Ishikawa (cell line): Measurements from ENCODE around the gene PLCB1.

ENCODE experiments used
- CEBPB ChIP-seq: IDR thresholded peaks from 2 replicates; pipeline ENCODE4 v1.6.1; 2012
- CREB1 ChIP-seq: IDR thresholded peaks from 2 replicates; pipeline ENCODE4 v1.6.1; 2012; ENCODE audit warnings: low read depth
- EGR1 ChIP-seq: IDR thresholded peaks from 2 replicates; pipeline ENCODE4 v1.6.1; 2012
- EP300 ChIP-seq: IDR thresholded peaks from 2 replicates; pipeline ENCODE4 v1.6.1; 2012; ENCODE audit warnings: borderline replicate concordance
- FOXM1 ChIP-seq: IDR thresholded peaks from 2 replicates; pipeline ENCODE4 v1.6.1; 2012; ENCODE audit warnings: low read depth, borderline replicate concordance
- MAX ChIP-seq: IDR thresholded peaks from 2 replicates; pipeline ENCODE4 v1.6.1; 2012
- NFIC ChIP-seq: IDR thresholded peaks from 2 replicates; pipeline ENCODE4 v1.6.1; 2012
- RAD21 ChIP-seq: IDR thresholded peaks from 2 replicates; pipeline ENCODE4 v1.6.1; 2012; ENCODE audit warnings: low read depth
- REST ChIP-seq: IDR thresholded peaks from 2 replicates; pipeline ENCODE4 v1.6.1; 2012; ENCODE audit warnings: low read depth, mild to moderate bottlenecking
- TAF1 ChIP-seq: IDR thresholded peaks from 2 replicates; pipeline ENCODE4 v1.6.1; 2012; ENCODE audit warnings: low read depth, mild to moderate bottlenecking
- YY1 ChIP-seq: IDR thresholded peaks from 2 replicates; pipeline ENCODE4 v1.6.1; 2012; ENCODE audit warnings: low read depth
- TF ChIP-seq, protein P1 (sequence below): IDR thresholded peaks from 2 replicates; pipeline ENCODE4 v1.6.1; 2012

GRCh38 chr20:8492173-8492572, 360.1 kb downstream of the PLCB1 start:
- TF ChIP-seq RAD21 (no peak), REST (no peak), TAF1 (no peak), CEBPB (no peak), EGR1 (no peak), FOXM1 (no peak), CREB1 (no peak), EP300 (no peak), NFIC (no peak), MAX (no peak), YY1 (no peak)
- TF ChIP-seq, protein P1, sequence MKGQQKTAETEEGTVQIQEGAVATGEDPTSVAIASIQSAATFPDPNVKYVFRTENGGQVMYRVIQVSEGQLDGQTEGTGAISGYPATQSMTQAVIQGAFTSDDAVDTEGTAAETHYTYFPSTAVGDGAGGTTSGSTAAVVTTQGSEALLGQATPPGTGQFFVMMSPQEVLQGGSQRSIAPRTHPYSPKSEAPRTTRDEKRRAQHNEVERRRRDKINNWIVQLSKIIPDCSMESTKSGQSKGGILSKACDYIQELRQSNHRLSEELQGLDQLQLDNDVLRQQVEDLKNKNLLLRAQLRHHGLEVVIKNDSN: no peak
